ENCODE data around the gene PTPRT. TPM values are rescaled to one million over a fixed set of nuclear protein-coding genes. Genes with fewer than 3 reads are reported as not detected.

PTPRT gene
- total and polyA plus RNA-seq, 2 experiments from 2014 or later, result not detected

DNA sequence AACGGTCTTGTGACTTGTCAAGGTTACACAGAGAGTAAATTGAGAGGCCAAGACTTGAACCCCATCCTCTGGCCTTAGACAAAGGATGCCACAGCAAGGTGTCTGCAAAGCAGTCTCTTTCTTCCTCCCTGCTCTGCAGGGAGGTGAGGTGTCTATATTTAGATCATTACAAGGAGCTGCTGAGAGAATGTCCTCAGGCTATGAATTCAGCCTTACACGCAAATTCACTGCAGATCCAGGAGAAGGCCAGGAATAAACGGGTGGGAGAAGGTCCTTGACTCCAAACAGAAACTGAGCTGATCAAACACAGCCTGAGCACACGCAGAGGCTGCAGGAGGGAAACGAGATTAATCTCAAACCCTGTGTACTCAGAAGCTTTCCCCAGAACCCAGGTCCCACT, 48.6 kb upstream of the PTPRT start:
- no peak overlapping the region for H3K27ac ChIP-seq (ENCODE audit: low read depth)
- 0 out of 3 replicates have a peak, but pooled peaks cover 1% of the 10 kb centered on the region for H3K4me1 Mint-ChIP-seq

More for the DNA sequence above, 48.6 kb upstream of the PTPRT start:
- no peak overlapping the region for H2AFZ ChIP-seq
- H3K36me3 ChIP-seq (ENCODE audit: insufficient read depth), result no peaks in the 10 kb centered on the region; the same call in 1 of the 2 replicates
- H3K9me2 ChIP-seq (ENCODE audit: insufficient read depth), result no peaks in the 10 kb centered on the region
- Mint-ChIP-seq H3K27me3 (ENCODE audit: insufficient read depth, low read depth, poor library complexity) (peaks cover 4% of the 10 kb centered on the region), H3K36me3 (ENCODE audit: low read depth) (peaks cover 27% of the 10 kb centered on the region), H3K9me3 (peaks cover 99% of the 10 kb centered on the region), H3K27ac (no peak overlapping the region), H3K4me3 (no peak overlapping the region)
- H3K4me3 ChIP-seq, result no peak overlapping the region
- TF ChIP-seq ZNF331 (CRISPR knock-in tag; IDR thresholded peaks at IDR 0.05; ENCODE audit: low read depth) (no peak), EZH2phosphoT487 (IDR thresholded peaks at IDR 0.05; ENCODE audit: unreplicated experiment) (no peak), EZH2 (IDR thresholded peaks at IDR 0.05; ENCODE audit: low read depth, unreplicated experiment) (no peak), POLR2AphosphoS5 (IDR thresholded peaks at IDR 0.05; ENCODE audit: low read depth) (no peak), STAT1 (IDR thresholded peaks at IDR 0.05; ENCODE audit: unreplicated experiment) (no peak), CREB1 (CRISPR knock-in tag; IDR thresholded peaks at IDR 0.05; ENCODE audit: low read depth) (no peak), ZNF114 (CRISPR knock-in tag; IDR thresholded peaks at IDR 0.05) (no peak), JUNB (IDR thresholded peaks at IDR 0.05; ENCODE audit: unreplicated experiment) (no peak), NANOG (IDR thresholded peaks at IDR 0.05; ENCODE audit: borderline replicate concordance) (no peak)
- TF ChIP-seq, protein P1, sequence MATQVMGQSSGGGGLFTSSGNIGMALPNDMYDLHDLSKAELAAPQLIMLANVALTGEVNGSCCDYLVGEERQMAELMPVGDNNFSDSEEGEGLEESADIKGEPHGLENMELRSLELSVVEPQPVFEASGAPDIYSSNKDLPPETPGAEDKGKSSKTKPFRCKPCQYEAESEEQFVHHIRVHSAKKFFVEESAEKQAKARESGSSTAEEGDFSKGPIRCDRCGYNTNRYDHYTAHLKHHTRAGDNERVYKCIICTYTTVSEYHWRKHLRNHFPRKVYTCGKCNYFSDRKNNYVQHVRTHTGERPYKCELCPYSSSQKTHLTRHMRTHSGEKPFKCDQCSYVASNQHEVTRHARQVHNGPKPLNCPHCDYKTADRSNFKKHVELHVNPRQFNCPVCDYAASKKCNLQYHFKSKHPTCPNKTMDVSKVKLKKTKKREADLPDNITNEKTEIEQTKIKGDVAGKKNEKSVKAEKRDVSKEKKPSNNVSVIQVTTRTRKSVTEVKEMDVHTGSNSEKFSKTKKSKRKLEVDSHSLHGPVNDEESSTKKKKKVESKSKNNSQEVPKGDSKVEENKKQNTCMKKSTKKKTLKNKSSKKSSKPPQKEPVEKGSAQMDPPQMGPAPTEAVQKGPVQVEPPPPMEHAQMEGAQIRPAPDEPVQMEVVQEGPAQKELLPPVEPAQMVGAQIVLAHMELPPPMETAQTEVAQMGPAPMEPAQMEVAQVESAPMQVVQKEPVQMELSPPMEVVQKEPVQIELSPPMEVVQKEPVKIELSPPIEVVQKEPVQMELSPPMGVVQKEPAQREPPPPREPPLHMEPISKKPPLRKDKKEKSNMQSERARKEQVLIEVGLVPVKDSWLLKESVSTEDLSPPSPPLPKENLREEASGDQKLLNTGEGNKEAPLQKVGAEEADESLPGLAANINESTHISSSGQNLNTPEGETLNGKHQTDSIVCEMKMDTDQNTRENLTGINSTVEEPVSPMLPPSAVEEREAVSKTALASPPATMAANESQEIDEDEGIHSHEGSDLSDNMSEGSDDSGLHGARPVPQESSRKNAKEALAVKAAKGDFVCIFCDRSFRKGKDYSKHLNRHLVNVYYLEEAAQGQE (IDR thresholded peaks at IDR 0.05; ENCODE audit: unreplicated experiment), result no peak
- TF ChIP-seq, protein P2, sequence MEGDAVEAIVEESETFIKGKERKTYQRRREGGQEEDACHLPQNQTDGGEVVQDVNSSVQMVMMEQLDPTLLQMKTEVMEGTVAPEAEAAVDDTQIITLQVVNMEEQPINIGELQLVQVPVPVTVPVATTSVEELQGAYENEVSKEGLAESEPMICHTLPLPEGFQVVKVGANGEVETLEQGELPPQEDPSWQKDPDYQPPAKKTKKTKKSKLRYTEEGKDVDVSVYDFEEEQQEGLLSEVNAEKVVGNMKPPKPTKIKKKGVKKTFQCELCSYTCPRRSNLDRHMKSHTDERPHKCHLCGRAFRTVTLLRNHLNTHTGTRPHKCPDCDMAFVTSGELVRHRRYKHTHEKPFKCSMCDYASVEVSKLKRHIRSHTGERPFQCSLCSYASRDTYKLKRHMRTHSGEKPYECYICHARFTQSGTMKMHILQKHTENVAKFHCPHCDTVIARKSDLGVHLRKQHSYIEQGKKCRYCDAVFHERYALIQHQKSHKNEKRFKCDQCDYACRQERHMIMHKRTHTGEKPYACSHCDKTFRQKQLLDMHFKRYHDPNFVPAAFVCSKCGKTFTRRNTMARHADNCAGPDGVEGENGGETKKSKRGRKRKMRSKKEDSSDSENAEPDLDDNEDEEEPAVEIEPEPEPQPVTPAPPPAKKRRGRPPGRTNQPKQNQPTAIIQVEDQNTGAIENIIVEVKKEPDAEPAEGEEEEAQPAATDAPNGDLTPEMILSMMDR (conservative IDR thresholded peaks at IDR 0.05; ENCODE audit: low read depth in 2 of 2), result no peak
- TF ChIP-seq, protein P3, sequence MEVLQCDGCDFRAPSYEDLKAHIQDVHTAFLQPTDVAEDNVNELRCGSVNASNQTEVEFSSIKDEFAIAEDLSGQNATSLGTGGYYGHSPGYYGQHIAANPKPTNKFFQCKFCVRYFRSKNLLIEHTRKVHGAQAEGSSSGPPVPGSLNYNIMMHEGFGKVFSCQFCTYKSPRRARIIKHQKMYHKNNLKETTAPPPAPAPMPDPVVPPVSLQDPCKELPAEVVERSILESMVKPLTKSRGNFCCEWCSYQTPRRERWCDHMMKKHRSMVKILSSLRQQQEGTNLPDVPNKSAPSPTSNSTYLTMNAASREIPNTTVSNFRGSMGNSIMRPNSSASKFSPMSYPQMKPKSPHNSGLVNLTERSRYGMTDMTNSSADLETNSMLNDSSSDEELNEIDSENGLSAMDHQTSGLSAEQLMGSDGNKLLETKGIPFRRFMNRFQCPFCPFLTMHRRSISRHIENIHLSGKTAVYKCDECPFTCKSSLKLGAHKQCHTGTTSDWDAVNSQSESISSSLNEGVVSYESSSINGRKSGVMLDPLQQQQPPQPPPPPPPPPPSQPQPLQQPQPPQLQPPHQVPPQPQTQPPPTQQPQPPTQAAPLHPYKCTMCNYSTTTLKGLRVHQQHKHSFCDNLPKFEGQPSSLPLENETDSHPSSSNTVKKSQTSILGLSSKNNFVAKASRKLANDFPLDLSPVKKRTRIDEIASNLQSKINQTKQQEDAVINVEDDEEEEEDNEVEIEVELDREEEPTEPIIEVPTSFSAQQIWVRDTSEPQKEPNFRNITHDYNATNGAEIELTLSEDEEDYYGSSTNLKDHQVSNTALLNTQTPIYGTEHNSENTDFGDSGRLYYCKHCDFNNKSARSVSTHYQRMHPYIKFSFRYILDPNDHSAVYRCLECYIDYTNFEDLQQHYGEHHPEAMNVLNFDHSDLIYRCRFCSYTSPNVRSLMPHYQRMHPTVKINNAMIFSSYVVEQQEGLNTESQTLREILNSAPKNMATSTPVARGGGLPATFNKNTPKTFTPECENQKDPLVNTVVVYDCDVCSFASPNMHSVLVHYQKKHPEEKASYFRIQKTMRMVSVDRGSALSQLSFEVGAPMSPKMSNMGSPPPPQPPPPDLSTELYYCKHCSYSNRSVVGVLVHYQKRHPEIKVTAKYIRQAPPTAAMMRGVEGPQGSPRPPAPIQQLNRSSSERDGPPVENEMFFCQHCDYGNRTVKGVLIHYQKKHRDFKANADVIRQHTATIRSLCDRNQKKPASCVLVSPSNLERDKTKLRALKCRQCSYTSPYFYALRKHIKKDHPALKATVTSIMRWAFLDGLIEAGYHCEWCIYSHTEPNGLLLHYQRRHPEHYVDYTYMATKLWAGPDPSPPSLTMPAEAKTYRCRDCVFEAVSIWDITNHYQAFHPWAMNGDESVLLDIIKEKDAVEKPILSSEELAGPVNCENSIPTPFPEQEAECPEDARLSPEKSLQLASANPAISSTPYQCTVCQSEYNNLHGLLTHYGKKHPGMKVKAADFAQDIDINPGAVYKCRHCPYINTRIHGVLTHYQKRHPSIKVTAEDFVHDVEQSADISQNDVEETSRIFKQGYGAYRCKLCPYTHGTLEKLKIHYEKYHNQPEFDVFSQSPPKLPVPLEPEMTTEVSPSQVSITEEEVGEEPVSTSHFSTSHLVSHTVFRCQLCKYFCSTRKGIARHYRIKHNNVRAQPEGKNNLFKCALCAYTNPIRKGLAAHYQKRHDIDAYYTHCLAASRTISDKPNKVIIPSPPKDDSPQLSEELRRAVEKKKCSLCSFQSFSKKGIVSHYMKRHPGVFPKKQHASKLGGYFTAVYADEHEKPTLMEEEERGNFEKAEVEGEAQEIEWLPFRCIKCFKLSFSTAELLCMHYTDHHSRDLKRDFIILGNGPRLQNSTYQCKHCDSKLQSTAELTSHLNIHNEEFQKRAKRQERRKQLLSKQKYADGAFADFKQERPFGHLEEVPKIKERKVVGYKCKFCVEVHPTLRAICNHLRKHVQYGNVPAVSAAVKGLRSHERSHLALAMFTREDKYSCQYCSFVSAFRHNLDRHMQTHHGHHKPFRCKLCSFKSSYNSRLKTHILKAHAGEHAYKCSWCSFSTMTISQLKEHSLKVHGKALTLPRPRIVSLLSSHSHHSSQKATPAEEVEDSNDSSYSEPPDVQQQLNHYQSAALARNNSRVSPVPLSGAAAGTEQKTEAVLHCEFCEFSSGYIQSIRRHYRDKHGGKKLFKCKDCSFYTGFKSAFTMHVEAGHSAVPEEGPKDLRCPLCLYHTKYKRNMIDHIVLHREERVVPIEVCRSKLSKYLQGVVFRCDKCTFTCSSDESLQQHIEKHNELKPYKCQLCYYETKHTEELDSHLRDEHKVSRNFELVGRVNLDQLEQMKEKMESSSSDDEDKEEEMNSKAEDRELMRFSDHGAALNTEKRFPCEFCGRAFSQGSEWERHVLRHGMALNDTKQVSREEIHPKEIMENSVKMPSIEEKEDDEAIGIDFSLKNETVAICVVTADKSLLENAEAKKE (CRISPR knock-in tag; IDR thresholded peaks at IDR 0.05), result no peak
- TF ChIP-seq, protein P4, sequence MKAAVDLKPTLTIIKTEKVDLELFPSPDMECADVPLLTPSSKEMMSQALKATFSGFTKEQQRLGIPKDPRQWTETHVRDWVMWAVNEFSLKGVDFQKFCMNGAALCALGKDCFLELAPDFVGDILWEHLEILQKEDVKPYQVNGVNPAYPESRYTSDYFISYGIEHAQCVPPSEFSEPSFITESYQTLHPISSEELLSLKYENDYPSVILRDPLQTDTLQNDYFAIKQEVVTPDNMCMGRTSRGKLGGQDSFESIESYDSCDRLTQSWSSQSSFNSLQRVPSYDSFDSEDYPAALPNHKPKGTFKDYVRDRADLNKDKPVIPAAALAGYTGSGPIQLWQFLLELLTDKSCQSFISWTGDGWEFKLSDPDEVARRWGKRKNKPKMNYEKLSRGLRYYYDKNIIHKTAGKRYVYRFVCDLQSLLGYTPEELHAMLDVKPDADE (IDR thresholded peaks at IDR 0.05), result no peak
- H4K20me1 ChIP-seq (replicated peaks; ENCODE audit: insufficient read depth), result no peaks in the 10 kb centered on the region
- H3F3A ChIP-seq (replicated peaks; ENCODE audit: low read depth), result no peaks in the 10 kb centered on the region
- no peaks in the 10 kb centered on the region for H3K4me1 ChIP-seq (ENCODE audit: insufficient read depth)
- H3K27me3 ChIP-seq (ENCODE audit: insufficient read depth), result no peaks in the 10 kb centered on the region
- no peak overlapping the region for H3K4me2 ChIP-seq
- H3K79me2 ChIP-seq (replicated peaks; ENCODE audit: insufficient read depth), result no peaks in the 10 kb centered on the region
- ATAC-seq, result no peak
- no peak for DNase-seq (ENCODE audit: low spot score)
